ENCODE results near the gene MEDAG. TPM values are rescaled to one million over a fixed set of nuclear protein-coding genes. Genes with fewer than 3 reads are reported as not detected.

The MEDAG gene
- total RNA-seq, 1 donor from 2014 or later, result 4.2 TPM

DNA sequence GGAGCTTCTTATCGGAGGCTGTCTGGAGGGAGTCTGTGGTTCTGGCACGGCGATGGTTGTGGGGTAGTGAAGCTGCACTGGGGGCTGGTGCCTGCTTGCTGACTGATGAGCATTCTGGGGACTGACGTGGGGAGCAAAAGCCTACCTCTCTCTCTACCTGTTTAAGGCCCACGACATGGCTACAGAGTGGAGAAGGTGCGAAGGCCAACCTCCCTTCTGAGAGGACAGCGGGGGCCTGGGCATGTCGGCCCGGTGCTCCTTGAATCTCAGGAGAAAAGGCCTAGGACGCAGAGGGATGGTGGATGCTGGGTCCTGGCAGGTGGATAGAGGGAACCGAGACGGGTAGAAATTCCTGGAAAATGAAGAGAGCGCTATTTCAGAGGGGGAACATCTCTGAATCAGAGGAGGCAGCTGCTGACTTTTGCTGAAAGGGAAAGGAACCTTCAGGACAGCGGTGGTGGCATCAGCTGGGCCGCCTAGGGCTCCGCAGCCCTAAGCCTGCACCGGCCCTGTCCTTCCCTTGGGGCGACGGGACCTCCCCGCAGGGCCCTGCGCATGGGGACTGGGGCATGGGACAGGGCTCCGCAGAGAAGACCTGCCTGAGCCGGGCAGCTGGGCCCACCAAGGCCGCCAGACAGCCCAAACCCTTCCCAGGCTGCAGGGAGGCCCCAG is 35.0 kb upstream of the MEDAG start:
- ATAC-seq (no peak), DNase-seq (no peak)
- intact Hi-C loops (cut with micrococcal nuclease), result no loop called here

GRCh38 chr13:30871588-30872275 is 34.3 kb upstream of the MEDAG start:
- no peak for ATAC-seq
- intact Hi-C loops (cut with micrococcal nuclease), result no loop called here

GRCh38 chr13:30872276-30872594 is 33.8 kb upstream of the MEDAG start:
- intact Hi-C loops (cut with micrococcal nuclease), result no loop called here
- ATAC-seq (no peak), DNase-seq (no peak)

More at GRCh38 chr13:30871588-30872275, 34.3 kb upstream of the MEDAG start:
- no peak for DNase-seq

GRCh38 chr13:30872685-30873461 is 33.2 kb upstream of the MEDAG start:
- intact Hi-C loops (cut with micrococcal nuclease), result no loop called here
- DNase-seq (peak; percentile 41), ATAC-seq (no peak)

GRCh38 chr13:30873499-30873898 is 32.6 kb upstream of the MEDAG start:
- ATAC-seq (no peak), DNase-seq (no peak)
- intact Hi-C loops (cut with micrococcal nuclease), result no loop called here

- intact Hi-C loops (cut with micrococcal nuclease), result no loop called here
- DNase-seq, result no peak
- no peak for ATAC-seq
These were observed 32.0 kb upstream of the MEDAG start for GRCh38 chr13:30874111-30874510.

DNA sequence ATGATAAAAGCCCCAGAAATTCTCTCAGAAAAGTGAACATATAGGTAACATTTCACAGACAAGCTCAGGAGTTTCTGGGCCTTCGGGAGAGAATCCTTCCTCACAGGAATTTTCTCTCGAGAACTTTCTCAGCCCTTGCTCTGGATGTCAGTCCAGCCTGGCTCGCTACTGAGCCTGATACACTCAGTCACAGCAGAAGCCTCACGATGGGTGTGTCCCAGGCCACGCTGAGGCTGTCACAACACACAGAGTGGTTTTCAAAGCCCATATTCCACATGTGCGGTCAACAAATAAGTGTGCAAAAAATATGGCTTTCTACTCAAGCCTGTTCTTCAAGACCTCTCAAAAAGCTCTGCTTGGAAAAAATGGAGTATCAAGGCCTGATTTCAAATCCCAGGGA is 31.5 kb upstream of the MEDAG start:
- ATAC-seq, result no peak
- DNase-seq, result no peak
- intact Hi-C loops (cut with micrococcal nuclease), result no loop called here

- no peak for DNase-seq
These were observed 28.7 kb upstream of the MEDAG start for GRCh38 chr13:30877335-30877734.

GRCh38 chr13:30880151-30880855 is 25.8 kb upstream of the MEDAG start:
- intact Hi-C loops (cut with micrococcal nuclease), result no loop called here
- ATAC-seq, result peak; percentile 63
- no peak for DNase-seq

More at GRCh38 chr13:30877335-30877734, 28.7 kb upstream of the MEDAG start:
- intact Hi-C loops (cut with micrococcal nuclease), result no loop called here
- ATAC-seq, result no peak

DNA sequence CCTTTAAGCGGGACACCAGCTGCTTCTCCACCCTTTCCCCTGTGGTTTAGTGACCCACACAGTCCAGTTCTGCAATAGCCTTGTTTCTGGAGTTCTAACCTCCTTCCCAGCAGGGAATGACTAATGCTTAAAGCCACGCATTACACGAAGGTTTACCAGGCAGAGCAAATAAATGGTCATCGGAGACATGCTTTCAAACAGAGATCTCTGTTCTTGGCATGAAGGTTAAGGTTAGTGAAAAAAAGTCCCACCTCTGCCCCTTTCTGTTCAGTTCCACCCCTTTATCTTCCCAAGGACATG is 25.3 kb upstream of the MEDAG start:
- ATAC-seq (peak; percentile 94), DNase-seq (no peak)
- intact Hi-C loops (cut with micrococcal nuclease), result no loop called here

DNA sequence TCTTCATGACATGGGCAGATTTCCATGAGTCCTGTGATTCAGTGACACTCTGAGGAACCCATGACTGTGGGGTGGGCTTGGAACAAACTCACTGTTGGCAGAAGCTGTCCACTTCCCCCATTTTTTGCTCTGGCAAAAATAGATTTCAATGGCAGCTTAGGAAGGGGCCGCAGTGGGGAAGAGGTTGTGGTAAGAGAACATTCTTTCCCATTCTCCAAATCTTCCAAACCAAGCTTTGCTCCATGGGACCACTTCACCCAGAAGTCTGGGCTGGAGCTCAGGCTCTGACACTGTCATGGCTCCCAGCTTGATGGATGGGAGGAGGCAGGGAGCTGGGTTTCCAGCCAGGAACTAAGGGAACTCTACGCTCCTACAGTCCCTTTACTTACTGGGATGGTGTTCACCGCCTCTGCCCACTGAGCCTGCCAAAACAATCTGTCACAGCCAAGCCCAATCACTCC is 24.9 kb upstream of the MEDAG start:
- DNase-seq, result peak; percentile 60
- ATAC-seq, result peak; percentile 85
- intact Hi-C loops (cut with micrococcal nuclease), result no loop called here

DNA sequence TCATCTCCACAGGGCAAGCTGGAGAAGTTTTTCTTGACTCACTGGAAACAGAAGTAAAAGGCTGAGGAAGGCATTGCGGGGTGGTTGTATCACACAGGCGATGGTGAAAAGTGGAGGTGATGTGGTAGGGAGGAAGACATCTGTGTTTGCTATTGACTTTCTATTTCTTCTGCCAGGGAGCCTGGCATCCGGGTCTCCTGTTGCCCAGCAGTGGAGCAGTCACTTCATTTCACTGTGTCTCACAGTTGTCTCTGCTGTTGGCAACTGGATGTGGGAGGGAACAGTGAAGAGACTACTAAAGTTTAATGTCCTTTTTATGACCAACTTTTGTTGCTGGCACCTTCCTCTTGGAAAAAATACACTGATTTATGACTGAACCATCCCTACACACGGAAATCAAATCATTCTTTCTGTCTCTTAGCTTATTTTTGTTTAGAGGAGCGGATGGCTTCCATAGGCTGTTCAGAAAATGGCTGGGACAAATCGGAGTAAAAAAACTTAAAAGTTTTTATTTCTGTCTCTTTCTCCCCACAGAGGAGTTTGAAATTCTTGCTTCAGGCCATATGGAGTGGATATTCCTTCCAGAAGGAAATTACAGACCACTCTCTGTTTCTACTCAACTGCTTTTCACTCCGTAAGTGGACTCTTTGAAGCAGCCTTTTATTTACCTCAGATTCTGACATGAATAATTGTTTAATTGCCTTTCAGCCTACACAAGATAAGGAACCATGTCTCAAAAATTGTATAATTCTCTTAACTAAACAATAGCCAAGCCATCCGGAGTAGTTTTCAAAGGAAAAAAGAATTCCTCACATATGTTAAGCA is 23.8 kb upstream of the MEDAG start:
- DNase-seq, result no peak
- intact Hi-C loops (cut with micrococcal nuclease), result no loop called here
- ATAC-seq, result no peak

DNA sequence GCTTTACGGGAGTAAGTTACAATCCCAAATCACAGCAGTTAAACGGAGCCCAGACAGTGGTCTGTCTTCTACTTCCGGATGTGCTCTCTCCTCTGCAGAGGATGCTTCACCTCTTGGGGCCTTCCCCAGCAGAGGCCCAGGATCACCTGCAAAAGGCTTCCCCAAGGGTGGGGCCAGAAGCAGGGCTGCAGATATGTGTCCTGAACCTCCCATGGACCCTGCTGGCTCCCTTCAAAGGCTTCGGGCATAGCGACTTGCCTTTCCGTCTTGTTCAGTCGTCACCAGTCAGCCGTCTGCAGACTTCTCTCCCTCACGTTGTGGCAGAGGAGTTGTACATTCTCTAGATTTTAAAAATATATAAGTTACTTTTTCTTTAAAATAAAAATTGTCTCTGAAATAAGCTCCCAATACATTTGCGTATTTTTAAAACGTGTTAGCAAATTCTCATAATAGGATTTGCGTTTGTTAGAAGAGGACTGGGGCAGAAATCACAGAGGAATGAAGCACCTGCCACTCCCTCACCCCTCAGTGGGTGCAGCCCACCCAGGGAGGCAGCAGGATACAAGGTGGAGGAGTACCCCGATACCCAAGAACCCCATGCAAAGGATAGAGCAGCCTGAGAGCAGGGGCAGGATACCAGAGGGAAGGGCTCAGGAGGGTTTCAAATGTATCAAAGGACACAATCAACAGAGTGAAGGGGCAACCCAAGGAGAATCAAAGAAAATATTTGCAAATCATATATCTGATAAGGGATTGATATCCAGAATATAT is 22.9 kb upstream of the MEDAG start:
- DNase-seq, result no peak
- ATAC-seq, result no peak
- intact Hi-C loops (cut with micrococcal nuclease), result no loop called here

DNA sequence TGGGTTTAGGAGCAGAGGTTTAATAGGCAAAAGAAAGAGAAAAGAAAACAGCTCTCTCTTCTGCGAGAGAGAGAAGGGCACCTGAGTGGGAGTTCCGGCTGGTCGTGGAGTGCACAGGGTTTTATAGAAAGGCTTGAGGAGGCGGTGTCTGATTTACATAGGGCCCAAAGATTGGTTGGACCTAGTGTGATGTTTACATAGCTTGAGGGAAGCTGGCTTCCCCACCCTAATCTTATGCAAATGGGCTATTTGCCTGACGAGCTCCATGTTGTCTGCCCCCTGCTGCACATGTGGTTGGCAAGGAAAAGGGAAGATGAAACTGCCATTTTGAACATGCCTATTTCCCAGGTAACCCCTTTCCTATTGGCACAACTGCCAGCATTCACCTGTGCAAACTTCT is 21.5 kb upstream of the MEDAG start:
- no peak for DNase-seq
- intact Hi-C loops (cut with micrococcal nuclease), result no loop called here
- ATAC-seq, result no peak

GRCh38 chr13:30889196-30889690 is 16.8 kb upstream of the MEDAG start:
- intact Hi-C loops (cut with micrococcal nuclease), result no loop called here
- no peak for ATAC-seq
- no peak for DNase-seq

GRCh38 chr13:30892966-30893365 is 13.1 kb upstream of the MEDAG start:
- DNase-seq (peak; percentile 61), ATAC-seq (peak; percentile 57)
- intact Hi-C loops (cut with micrococcal nuclease), result loop anchor here (5.0 kb wide), 1 partner anchor 249 kb away; no protein-coding TSS in a partner anchor

- DNase-seq (peak; percentile 66), ATAC-seq (peak; percentile 72)
- intact Hi-C loops (cut with micrococcal nuclease), result no loop called here
These were observed 10.3 kb upstream of the MEDAG start for GRCh38 chr13:30895773-30896172.

DNA sequence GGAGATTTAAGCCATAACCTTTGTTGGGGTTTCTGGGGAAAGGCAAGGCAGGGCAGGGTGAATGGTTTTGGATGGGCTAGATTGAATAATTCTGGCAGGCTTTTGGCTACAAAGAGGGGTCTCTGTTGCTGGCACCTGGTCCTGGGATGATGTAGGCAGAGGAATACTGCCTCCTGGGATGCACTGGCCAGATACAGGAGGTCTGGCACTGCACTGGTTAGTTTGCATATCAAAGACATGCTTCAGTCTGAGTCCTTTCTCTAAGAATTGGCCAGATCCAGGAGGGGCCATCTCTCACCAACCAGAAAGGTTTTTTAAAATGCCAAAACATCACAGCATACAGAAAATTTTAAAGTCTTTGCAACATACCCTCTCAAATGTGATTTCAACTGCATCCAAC is 8.0 kb upstream of the MEDAG start:
- no peak for DNase-seq
- intact Hi-C loops (cut with micrococcal nuclease), result no loop called here
- no peak for ATAC-seq

All from left ventricle myocardium superior (tissue), 1 donor.